ENCODE measurements around the gene ABCA4.

DNA sequence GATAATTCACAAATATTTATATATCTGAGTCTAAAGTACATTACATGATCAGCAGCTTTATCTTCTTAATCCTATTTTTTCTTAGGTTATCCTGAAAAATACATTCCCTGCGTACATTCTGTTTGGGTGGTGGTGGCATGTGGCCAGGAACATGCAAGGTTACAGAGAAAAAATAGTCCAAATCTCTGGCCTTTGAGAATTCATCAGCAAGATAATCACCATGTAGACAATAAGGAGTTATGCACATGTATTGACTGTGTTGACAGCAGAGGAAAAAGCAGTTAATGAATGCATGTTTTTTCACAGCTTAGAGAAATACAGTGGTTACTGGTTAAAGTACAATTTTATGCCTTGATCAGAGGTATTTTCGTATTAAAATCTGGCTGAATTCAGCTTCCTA, 49.0 kb downstream of the ABCA4 start:
- TF ChIP-seq POLR2A (IDR thresholded peaks at IDR 0.05) (no peak), POLR2AphosphoS5 (IDR thresholded peaks at IDR 0.05) (no peak)
- TF ChIP-seq, protein P1, sequence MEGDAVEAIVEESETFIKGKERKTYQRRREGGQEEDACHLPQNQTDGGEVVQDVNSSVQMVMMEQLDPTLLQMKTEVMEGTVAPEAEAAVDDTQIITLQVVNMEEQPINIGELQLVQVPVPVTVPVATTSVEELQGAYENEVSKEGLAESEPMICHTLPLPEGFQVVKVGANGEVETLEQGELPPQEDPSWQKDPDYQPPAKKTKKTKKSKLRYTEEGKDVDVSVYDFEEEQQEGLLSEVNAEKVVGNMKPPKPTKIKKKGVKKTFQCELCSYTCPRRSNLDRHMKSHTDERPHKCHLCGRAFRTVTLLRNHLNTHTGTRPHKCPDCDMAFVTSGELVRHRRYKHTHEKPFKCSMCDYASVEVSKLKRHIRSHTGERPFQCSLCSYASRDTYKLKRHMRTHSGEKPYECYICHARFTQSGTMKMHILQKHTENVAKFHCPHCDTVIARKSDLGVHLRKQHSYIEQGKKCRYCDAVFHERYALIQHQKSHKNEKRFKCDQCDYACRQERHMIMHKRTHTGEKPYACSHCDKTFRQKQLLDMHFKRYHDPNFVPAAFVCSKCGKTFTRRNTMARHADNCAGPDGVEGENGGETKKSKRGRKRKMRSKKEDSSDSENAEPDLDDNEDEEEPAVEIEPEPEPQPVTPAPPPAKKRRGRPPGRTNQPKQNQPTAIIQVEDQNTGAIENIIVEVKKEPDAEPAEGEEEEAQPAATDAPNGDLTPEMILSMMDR (IDR thresholded peaks at IDR 0.05), result no peak
